Right kidney (tissue), 1 donor: ENCODE data around the gene BTNL9.
A peak's percentile ranks its signal among the peaks of the same experiment; 100 is the strongest.
"Not testable (repeated sequence)": the region's sequence is repeated elsewhere in the genome, so short reads cannot be mapped to it uniquely, and the experiment has no call there.

ENCODE experiments used
- DNase-seq: peaks from one replicate; pipeline ENCODE4 v3.0.0-alpha.2; 2016

BTNL9 gene

GRCh38 chr5:181100121-181100875 is 60.2 kb downstream of the BTNL9 start:
- peak; percentile 74 for DNase-seq

- DNase-seq, result not testable (repeated sequence)
These were observed 61.1 kb downstream of the BTNL9 start for GRCh38 chr5:181101030-181101641.

GRCh38 chr5:181101930-181102674 is 62.0 kb downstream of the BTNL9 start:
- not testable (repeated sequence) for DNase-seq

GRCh38 chr5:181104259-181104568 is 64.1 kb downstream of the BTNL9 start:
- peak; percentile 19 for DNase-seq

- not testable (repeated sequence) for DNase-seq
These were observed 64.7 kb downstream of the BTNL9 start for GRCh38 chr5:181104606-181105390.

- DNase-seq, result no peak
These were observed 65.4 kb downstream of the BTNL9 start for GRCh38 chr5:181105391-181106025.

GRCh38 chr5:181107699-181108098 is 67.6 kb downstream of the BTNL9 start:
- DNase-seq, result no peak

- no peak for DNase-seq
These were observed 68.6 kb downstream of the BTNL9 start for GRCh38 chr5:181108578-181109165.

- no peak for DNase-seq
These were observed 69.5 kb downstream of the BTNL9 start for GRCh38 chr5:181109489-181110013.

- DNase-seq, result no peak
These were observed 70.9 kb downstream of the BTNL9 start for GRCh38 chr5:181111010-181111409.
